Measurements from ENCODE around the gene CNTNAP4.

The CNTNAP4 gene

DNA sequence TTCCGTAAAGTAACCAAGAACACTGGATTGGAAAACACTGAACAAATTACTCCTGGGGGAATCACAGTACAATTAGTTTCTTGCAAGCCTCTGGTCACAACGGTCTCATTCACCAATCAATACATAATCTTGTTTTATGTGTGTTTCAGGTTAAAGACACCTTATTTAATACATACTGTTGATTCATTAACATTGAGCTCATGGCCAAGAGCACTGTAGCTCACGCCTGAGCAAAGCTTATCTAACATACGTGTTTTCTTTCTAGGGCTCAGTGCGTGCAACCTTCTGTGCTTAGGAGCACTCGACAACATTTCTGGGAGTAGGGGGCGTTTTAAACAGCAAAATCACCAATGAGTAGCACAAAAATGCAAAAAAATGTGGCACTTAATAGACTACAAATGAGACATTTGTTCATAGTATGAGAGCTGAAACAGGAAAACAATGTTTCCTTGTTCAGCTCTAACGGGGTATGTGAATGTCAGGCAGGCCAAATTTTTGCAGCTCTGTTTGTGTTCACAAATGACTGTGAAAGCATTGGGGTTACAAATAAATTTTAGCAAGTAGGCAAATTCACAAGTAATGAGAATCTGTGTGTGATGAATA is 206.2 kb downstream of the CNTNAP4 start:
- Histone ChIP-seq H3K9me3 (ENCODE audit: insufficient read depth, low read length) (no peaks in the 10 kb centered on the region), H3K36me3 (ENCODE audit: insufficient read depth, insufficient read length, low read length) (no peaks in the 10 kb centered on the region)
- TF ChIP-seq YY1 (IDR thresholded peaks at IDR 0.05; ENCODE audit: insufficient read depth, insufficient read length) (no peak), ZNF274 (IDR thresholded peaks at IDR 0.05; ENCODE audit: low read depth, low read length) (no peak), SUZ12 (IDR thresholded peaks at IDR 0.05; ENCODE audit: extremely low read depth, insufficient read depth, insufficient read length) (no peak)

DNA sequence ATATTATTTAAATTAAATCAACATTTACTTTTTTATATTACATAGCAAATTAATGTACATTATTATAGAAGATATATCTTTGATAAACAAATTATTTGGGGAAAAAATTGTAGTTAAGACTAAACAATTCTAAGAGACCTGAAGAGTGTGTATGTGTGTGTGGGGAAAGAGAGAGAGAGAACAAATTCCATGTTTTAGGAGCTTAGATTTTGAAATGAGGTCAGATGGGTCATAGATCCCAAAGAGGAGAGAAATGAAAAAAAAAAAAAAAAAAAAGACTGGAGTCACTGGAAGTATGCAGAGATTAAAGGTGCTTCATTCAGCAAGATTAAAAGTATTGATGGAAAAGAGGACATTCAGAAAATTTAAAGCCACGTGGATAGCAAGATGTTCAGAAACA is 206.8 kb downstream of the CNTNAP4 start:
- no peaks in the 10 kb centered on the region for H3K4me1 ChIP-seq (ENCODE audit: insufficient read depth, insufficient read length)
- H3K27me3 ChIP-seq (ENCODE audit: insufficient read depth, insufficient read length) = peaks cover 9% of the 10 kb centered on the region
- TF ChIP-seq YY1 (IDR thresholded peaks at IDR 0.05; ENCODE audit: insufficient read depth, insufficient read length) (no peak), SUZ12 (IDR thresholded peaks at IDR 0.05; ENCODE audit: extremely low read depth, insufficient read depth, insufficient read length) (no peak)

More for the DNA sequence above, 206.2 kb downstream of the CNTNAP4 start:
- Histone ChIP-seq H3K27me3 (ENCODE audit: insufficient read depth, insufficient read length) (peaks cover 15% of the 10 kb centered on the region), H3K9ac (ENCODE audit: insufficient read length, low read depth) (no peak overlapping the region), H3K4me3 (ENCODE audit: insufficient read length, low read depth) (no peak overlapping the region), H3K4me1 (ENCODE audit: insufficient read depth, insufficient read length) (no peaks in the 10 kb centered on the region)
- DNase-seq (ENCODE audit: low read depth, low spot score) = no peak

DNA sequence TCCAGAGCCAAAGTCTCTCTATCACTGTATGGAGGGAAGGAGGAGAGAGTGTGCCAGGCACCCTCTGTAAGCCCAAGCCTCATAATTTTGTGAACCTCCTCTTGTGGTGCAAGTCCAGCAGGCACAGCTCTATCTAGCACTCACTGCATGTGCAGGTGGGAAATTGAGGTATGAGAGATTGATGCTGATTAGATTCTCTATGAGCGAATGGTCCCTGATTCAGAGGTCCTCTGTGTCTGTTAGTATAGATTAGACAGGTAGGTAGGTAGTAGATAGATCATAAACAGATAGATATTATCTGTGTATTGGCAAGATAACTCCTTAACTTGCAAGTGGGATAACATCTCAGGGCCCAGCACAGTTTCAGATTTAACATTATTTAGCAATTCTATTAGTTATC is 209.5 kb downstream of the CNTNAP4 start:
- no peak for TF ChIP-seq YY1 (IDR thresholded peaks at IDR 0.05; ENCODE audit: insufficient read depth, insufficient read length)
- no peak for TF ChIP-seq SUZ12 (IDR thresholded peaks at IDR 0.05; ENCODE audit: extremely low read depth, insufficient read depth, insufficient read length)
- no peak for TF ChIP-seq ZNF274 (IDR thresholded peaks at IDR 0.05; ENCODE audit: low read depth, low read length)
- no peak overlapping the region for H3K9ac ChIP-seq (ENCODE audit: insufficient read length, low read depth)
- H3K27me3 ChIP-seq (ENCODE audit: insufficient read depth, insufficient read length) = no peaks in the 10 kb centered on the region
- no peak overlapping the region for H3K4me3 ChIP-seq (ENCODE audit: insufficient read length, low read depth)
- H3K4me1 ChIP-seq (ENCODE audit: insufficient read depth, insufficient read length) = no peaks in the 10 kb centered on the region
- no peaks in the 10 kb centered on the region for H3K36me3 ChIP-seq (ENCODE audit: insufficient read depth, insufficient read length, low read length)
- no peak for DNase-seq (ENCODE audit: low read depth, low spot score)
- no peaks in the 10 kb centered on the region for H3K9me3 ChIP-seq (ENCODE audit: insufficient read depth, low read length)

More for the DNA sequence above, 206.8 kb downstream of the CNTNAP4 start:
- H3K36me3 ChIP-seq (ENCODE audit: insufficient read depth, insufficient read length, low read length) = no peaks in the 10 kb centered on the region
- no peak overlapping the region for H3K9ac ChIP-seq (ENCODE audit: insufficient read length, low read depth)
- DNase-seq (ENCODE audit: low read depth, low spot score) = no peak
- H3K9me3 ChIP-seq (ENCODE audit: insufficient read depth, low read length) = no peaks in the 10 kb centered on the region
- H3K4me3 ChIP-seq (ENCODE audit: insufficient read length, low read depth) = no peak overlapping the region

DNA sequence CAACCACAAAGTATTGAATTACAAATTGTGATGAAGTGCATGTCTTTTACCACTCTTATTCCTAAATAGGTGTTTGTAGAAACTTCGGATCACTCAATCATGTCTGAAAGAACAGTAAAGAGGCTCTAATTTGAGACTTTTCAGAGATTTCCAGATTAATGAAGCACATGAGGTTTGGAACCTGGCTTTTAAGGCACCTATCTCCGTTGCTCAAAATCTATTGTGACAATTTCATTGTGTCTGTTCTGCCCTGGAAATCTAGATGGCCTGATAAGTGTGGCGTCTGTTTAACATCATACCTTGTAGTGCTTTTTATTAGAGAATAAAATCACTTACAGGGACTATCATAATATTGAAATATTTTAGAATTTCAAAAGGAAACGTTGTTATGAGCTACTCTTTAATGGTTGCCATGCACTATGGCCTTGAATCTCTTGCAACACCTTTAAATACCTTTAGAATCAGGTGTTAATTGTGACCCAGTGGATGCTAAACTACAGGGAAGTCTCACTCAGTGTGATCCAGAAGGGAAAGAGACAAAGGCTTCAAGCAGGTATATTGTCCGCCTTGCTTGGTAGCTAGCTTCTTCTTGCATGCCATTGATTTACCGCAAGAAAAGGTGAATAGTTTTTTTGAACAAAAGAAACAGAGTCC is 210.3 kb downstream of the CNTNAP4 start:
- H3K9ac ChIP-seq (ENCODE audit: insufficient read length, low read depth) = no peak overlapping the region
- TF ChIP-seq SUZ12 (IDR thresholded peaks at IDR 0.05; ENCODE audit: extremely low read depth, insufficient read depth, insufficient read length) (no peak), ZNF274 (IDR thresholded peaks at IDR 0.05; ENCODE audit: low read depth, low read length) (no peak), YY1 (IDR thresholded peaks at IDR 0.05; ENCODE audit: insufficient read depth, insufficient read length) (no peak)
- no peaks in the 10 kb centered on the region for H3K9me3 ChIP-seq (ENCODE audit: insufficient read depth, low read length)
- H3K36me3 ChIP-seq (ENCODE audit: insufficient read depth, insufficient read length, low read length) = no peaks in the 10 kb centered on the region
- no peak overlapping the region for H3K4me3 ChIP-seq (ENCODE audit: insufficient read length, low read depth)
- no peaks in the 10 kb centered on the region for H3K27me3 ChIP-seq (ENCODE audit: insufficient read depth, insufficient read length)
- DNase-seq (ENCODE audit: low read depth, low spot score) = no peak
- H3K4me1 ChIP-seq (ENCODE audit: insufficient read depth, insufficient read length) = no peaks in the 10 kb centered on the region

DNA sequence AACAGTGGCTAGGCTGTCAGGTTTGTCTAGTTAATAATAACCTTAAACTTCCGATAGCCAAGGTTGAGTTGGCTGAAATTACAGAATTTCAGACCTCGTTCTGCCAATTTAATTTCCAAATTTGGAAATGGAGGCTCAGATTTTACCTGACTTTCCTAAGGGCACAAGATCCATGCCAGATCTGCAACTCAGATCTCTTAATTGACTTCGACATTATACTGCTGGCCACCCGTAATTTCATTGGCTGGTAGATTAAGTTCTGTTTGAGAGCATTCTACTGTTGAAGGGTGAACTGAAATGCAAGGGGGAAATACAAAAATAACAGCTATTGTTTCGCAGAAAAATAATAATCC is 210.8 kb downstream of the CNTNAP4 start:
- TF ChIP-seq YY1 (IDR thresholded peaks at IDR 0.05; ENCODE audit: insufficient read depth, insufficient read length) (no peak), SUZ12 (IDR thresholded peaks at IDR 0.05; ENCODE audit: extremely low read depth, insufficient read depth, insufficient read length) (no peak), ZNF274 (IDR thresholded peaks at IDR 0.05; ENCODE audit: low read depth, low read length) (no peak)
- no peak for DNase-seq (ENCODE audit: low read depth, low spot score)
- H3K4me3 ChIP-seq (ENCODE audit: insufficient read length, low read depth) = no peak overlapping the region
- H3K36me3 ChIP-seq (ENCODE audit: insufficient read depth, insufficient read length, low read length) = no peaks in the 10 kb centered on the region
- no peaks in the 10 kb centered on the region for H3K4me1 ChIP-seq (ENCODE audit: insufficient read depth, insufficient read length)
- no peaks in the 10 kb centered on the region for H3K9me3 ChIP-seq (ENCODE audit: insufficient read depth, low read length)
- H3K27me3 ChIP-seq (ENCODE audit: insufficient read depth, insufficient read length) = no peaks in the 10 kb centered on the region
- no peak overlapping the region for H3K9ac ChIP-seq (ENCODE audit: insufficient read length, low read depth)

DNA sequence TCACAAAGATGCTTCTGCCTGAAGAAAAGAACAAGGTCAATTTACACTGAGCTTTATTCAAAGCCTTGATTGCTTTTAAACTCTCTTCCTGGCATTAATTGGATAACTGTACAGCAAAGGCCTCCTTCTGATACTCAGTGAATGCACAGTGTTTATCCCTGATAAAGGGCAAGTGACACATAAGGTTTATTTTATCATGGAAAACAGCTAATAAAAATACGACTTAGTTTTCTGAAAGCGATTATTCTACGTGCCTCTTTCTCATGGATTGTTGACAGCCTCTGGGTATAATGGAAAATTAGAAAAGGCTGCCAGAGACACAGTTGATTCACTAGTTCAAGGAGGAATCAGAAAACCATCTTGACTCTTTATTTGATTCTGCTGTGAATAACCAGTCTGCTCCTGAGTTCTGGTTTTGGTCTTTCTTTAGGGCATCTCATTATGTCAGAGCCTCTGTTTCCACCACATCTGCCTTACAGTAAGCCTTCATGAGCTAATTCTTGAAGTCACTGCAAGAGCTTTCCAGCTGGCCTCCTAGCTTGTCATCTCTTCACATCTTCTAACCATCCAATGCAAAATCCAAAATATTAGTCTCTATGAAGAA is 212.9 kb downstream of the CNTNAP4 start:
- no peaks in the 10 kb centered on the region for H3K27me3 ChIP-seq (ENCODE audit: insufficient read depth, insufficient read length)
- TF ChIP-seq ZNF274 (IDR thresholded peaks at IDR 0.05; ENCODE audit: low read depth, low read length) = no peak
- TF ChIP-seq YY1 (IDR thresholded peaks at IDR 0.05; ENCODE audit: insufficient read depth, insufficient read length) = no peak
- no peak for TF ChIP-seq SUZ12 (IDR thresholded peaks at IDR 0.05; ENCODE audit: extremely low read depth, insufficient read depth, insufficient read length)
- H3K9ac ChIP-seq (ENCODE audit: insufficient read length, low read depth) = no peak overlapping the region
- H3K36me3 ChIP-seq (ENCODE audit: insufficient read depth, insufficient read length, low read length) = no peaks in the 10 kb centered on the region
- H3K4me3 ChIP-seq (ENCODE audit: insufficient read length, low read depth) = no peak overlapping the region
- no peaks in the 10 kb centered on the region for H3K9me3 ChIP-seq (ENCODE audit: insufficient read depth, low read length)
- DNase-seq (ENCODE audit: low read depth, low spot score) = no peak
- no peaks in the 10 kb centered on the region for H3K4me1 ChIP-seq (ENCODE audit: insufficient read depth, insufficient read length)

DNA sequence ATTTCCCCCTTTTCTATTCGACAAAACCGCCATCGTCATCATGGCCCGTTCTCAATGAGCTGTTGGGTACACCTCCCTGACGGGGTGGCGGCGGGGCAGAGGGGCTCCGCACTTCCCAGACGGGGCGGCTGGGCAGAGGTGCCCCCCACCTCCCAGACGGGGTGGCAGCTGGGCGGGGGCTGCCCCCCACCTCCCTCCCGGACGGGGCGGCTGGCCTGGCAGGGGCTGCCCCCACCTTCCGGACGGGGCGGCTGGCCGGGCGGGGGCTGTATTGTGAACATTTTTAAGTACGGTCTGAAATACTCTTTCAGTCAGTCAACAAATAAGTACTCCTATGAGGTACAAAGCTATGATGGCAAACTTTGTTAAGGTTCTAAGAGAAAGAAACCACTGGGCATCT is 222.8 kb downstream of the CNTNAP4 start:
- Histone ChIP-seq H3K9me3 (ENCODE audit: insufficient read depth, low read length) (no peaks in the 10 kb centered on the region), H3K36me3 (ENCODE audit: insufficient read depth, insufficient read length, low read length) (no peaks in the 10 kb centered on the region), H3K9ac (ENCODE audit: insufficient read length, low read depth) (no peak overlapping the region), H3K27me3 (ENCODE audit: insufficient read depth, insufficient read length) (no peaks in the 10 kb centered on the region), H3K4me1 (ENCODE audit: insufficient read depth, insufficient read length) (no peaks in the 10 kb centered on the region), H3K4me3 (ENCODE audit: insufficient read length, low read depth) (no peak overlapping the region)
- DNase-seq (ENCODE audit: low read depth, low spot score) = no peak
- TF ChIP-seq YY1 (IDR thresholded peaks at IDR 0.05; ENCODE audit: insufficient read depth, insufficient read length) (no peak), SUZ12 (IDR thresholded peaks at IDR 0.05; ENCODE audit: extremely low read depth, insufficient read depth, insufficient read length) (no peak), ZNF274 (IDR thresholded peaks at IDR 0.05; ENCODE audit: low read depth, low read length) (no peak)

All from NT2/D1 (cell line).